Pancreas (tissue), 10 donors: ENCODE data around the gene RASA1. TPM values are rescaled to one million over a fixed set of nuclear protein-coding genes. Genes with fewer than 3 reads are reported as not detected.
"Not testable (repeated sequence)": the region's sequence is repeated elsewhere in the genome, so short reads cannot be mapped to it uniquely, and the experiment has no call there.

Experiments
- ATAC-seq, 4 donors: fragments of 200-7000 bp; cut with Tn5 transposase; one replicate each; pipeline versions ENCODE4 v1.8.0 to v1.9.1; 2020; ENCODE audit warnings: mild to moderate bottlenecking in 4 of 4, moderate library complexity in 4 of 4
- DNase-seq, 6 donors: peaks; one replicate each; pipeline ENCODE4 v3.0.0-alpha.2; 2020
- FAIRE-seq: peaks from 2 replicates; lab custom pipeline; 2012; peaks lifted over from hg19 to GRCh38; lab: Jason Lieb, UNC
- H3K27ac ChIP-seq, 4 donors: fragments of 200-600 bp; sonication (generic); 1 replicate in 3 of 4; 2 replicates in 1 of 4; pipeline versions ENCODE4 v1.5.0 to v1.8.0; 2020
- H3K27me3 ChIP-seq, 4 donors: fragments of 200-600 bp; one replicate each; pipeline ENCODE4 v1.8.0; 2021
- H3K36me3 ChIP-seq, 3 donors: fragments of 200-600 bp; sonication (generic) in 1 of 3; one replicate each; pipeline versions ENCODE4 v1.5.0 to v1.8.0; 2020 to 2021
- H3K4me1 ChIP-seq, 3 donors: fragments of 200-600 bp; one replicate each; pipeline ENCODE4 v1.8.0; 2021
- H3K4me3 ChIP-seq, 4 donors: fragments of 200-600 bp; sonication (generic) in 2 of 4; one replicate each; pipeline versions ENCODE4 v1.5.0 to v1.8.0; 2020 to 2021
- H3K9me3 ChIP-seq, 4 donors: fragments of 200-600 bp; one replicate each; pipeline ENCODE4 v1.8.0; 2021
- CTCF ChIP-seq, 4 donors: fragments of 200-600 bp; sonication (generic) in 3 of 4; IDR thresholded peaks; one replicate each; pipeline versions ENCODE4 v1.5.0 to v1.8.0; 2021; ENCODE audit warnings: antibody characterized with exemption in 4 of 4
- WGBS, 2 donors: extraction: QIAGEN DNeasy Blood & Tissue Kit; methylation state at CpG; one replicate each; pipeline ENCODE4 v1.1.7; 2013; 5-methylcytosine and 5-hydroxymethylcytosine counted together
- intact Hi-C, 3 donors: fragments of 100-400 bp; cut with DNase I; formaldehyde crosslinking; loops; one replicate each; pipeline versions ENCODE4 v1.11.1 to v1.14.2; 2022
- polyA plus RNA-seq, 2 donors: library from polyadenylated mRNA; stranded (reverse); fragments of 200-250 nt; gene quantifications; one replicate each; pipeline ENCODE4 v1.2.3, GENCODE V29; 2013
- total RNA-seq, 6 donors: library from RNA; stranded (reverse); fragmentation: NEBNext Ultra II Directional in 4 of 6; extraction: Animal tissue kit (Norgen Biotek cat#: 25700) in 4 of 6; gene quantifications; one replicate each; pipeline versions ENCODE4 v1.2.1 to v1.2.4, GENCODE V29; 2021 to 2023
- donor health status: healthy with polysubstance abuse.
- donor health status: DM: no; HTN: no; CAD: no; lungs with moderate emphysema.
- donor health status: DM: no; HTN: no; CAD: no.
- donor health status: control.
- donor health status: control.
- donor health status: Bipolar disorder and iron deficiency.
- donor health status: DM: yes; HTN: yes; CAD: no.
- donor health status: DM: no; HTN: no; CAD: no.
- donor health status: DM: no; HTN: no; CAD: no.
- donor health status: DM: yes; HTN: yes; CAD: no.

RASA1 gene
- total and polyA plus RNA-seq, 8 donors: 5.2 to 17.7 (median 9.9) TPM

DNA sequence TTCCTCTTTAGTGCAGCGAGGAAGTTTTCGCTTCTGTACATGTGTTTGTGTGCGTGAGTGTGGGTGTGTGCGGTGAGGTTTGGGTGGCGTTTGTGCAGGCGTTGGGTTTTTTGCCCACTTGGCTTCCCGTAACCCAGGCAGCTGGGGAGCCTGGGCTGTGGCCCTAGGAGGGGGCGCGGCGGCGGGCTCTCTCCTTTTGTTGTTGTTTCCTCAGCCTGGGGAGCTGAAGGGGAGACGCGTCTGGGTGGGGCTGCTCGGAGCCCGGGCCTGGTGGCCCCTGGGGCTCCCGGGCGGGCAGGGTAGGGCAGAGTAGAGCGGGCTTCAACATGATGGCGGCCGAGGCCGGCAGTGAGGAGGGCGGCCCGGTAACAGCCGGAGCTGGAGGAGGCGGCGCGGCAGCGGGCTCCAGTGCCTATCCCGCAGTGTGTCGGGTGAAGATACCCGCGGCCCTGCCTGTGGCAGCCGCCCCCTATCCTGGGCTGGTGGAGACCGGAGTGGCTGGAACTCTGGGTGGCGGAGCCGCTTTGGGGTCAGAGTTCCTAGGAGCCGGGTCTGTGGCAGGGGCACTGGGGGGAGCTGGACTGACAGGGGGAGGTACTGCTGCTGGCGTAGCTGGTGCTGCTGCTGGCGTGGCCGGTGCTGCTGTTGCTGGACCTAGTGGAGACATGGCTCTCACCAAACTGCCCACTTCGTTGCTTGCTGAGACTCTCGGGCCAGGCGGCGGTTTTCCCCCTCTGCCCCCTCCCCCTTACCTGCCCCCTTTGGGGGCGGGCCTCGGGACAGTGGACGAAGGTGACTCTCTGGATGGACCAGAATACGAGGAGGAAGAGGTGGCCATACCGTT, 665 bp downstream of the RASA1 start:
- intact Hi-C loops: no loop called here
- FAIRE-seq: no peak

GRCh38 chr5:87268970-87269377, 1.3 kb downstream of the RASA1 start:
- Histone ChIP-seq H3K36me3 (no peaks in the 10 kb centered on the region), H3K4me1 (peaks cover 0 to 8% (median 6%) of the 10 kb centered on the region in 3 donors), H3K27me3 (no peaks in the 10 kb centered on the region), H3K4me3 (peak overlapping the region; percentile 87 to 97 (median 90)), H3K27ac (peak overlapping the region; percentile 82 to 95 (median 92)), H3K9me3 (no peaks in the 10 kb centered on the region)
- intact Hi-C loops: no loop called here
- ATAC-seq: no peak
- WGBS, 2 donors: 2% methylated on average over 4 of the region's 4 CpGs
- FAIRE-seq: no peak
- no peak for DNase-seq
- TF ChIP-seq CTCF (IDR thresholded peaks at IDR 0.05): no peak

More for the DNA sequence above, 665 bp downstream of the RASA1 start:
- DNase-seq (peak; percentile 55 to 86 (median 68)), ATAC-seq (peak; percentile 72 to 82 (median 76))
- WGBS, 2 donors: 1% methylated on average over 48 to 49 of the region's 49 CpGs
- Histone ChIP-seq H3K9me3 (no peaks in the 10 kb centered on the region), H3K4me3 (peak overlapping the region; percentile 87 to 97 (median 90)), H3K4me1 (peaks cover 0 to 8% (median 6%) of the 10 kb centered on the region in 3 donors), H3K27me3 (no peaks in the 10 kb centered on the region), H3K36me3 (no peaks in the 10 kb centered on the region), H3K27ac (peak overlapping the region; percentile 82 to 95 (median 92))
- no peak for TF ChIP-seq CTCF (IDR thresholded peaks at IDR 0.05)

GRCh38 chr5:87270888-87271287, 3.2 kb downstream of the RASA1 start:
- WGBS, 2 donors: 97 to 98% methylated on average over 17 of the region's 17 CpGs
- DNase-seq, H3K27ac ChIP-seq, H3K27me3 ChIP-seq, H3K36me3 ChIP-seq, FAIRE-seq, ATAC-seq, intact Hi-C loops, H3K9me3 ChIP-seq, H3K4me3 ChIP-seq: not testable (repeated sequence)
- H3K4me1 ChIP-seq: peaks cover 0 to 12% (median 6%) of the 10 kb centered on the region in 3 donors

GRCh38 chr5:87276655-87277054, 9.0 kb downstream of the RASA1 start:
- ATAC-seq (no peak), DNase-seq (no peak), FAIRE-seq (no peak)
- Histone ChIP-seq H3K4me3 (no peak overlapping the region), H3K36me3 (no peaks in the 10 kb centered on the region), H3K27me3 (no peaks in the 10 kb centered on the region), H3K4me1 (peaks cover 0 to 4% (median 0%) of the 10 kb centered on the region in 3 donors), H3K27ac (no peak overlapping the region), H3K9me3 (no peaks in the 10 kb centered on the region)
- no peak for TF ChIP-seq CTCF (IDR thresholded peaks at IDR 0.05)
- intact Hi-C loops: no loop called here
- WGBS, 2 donors: 83 to 93% methylated on average over 1 of the region's 1 CpG

DNA sequence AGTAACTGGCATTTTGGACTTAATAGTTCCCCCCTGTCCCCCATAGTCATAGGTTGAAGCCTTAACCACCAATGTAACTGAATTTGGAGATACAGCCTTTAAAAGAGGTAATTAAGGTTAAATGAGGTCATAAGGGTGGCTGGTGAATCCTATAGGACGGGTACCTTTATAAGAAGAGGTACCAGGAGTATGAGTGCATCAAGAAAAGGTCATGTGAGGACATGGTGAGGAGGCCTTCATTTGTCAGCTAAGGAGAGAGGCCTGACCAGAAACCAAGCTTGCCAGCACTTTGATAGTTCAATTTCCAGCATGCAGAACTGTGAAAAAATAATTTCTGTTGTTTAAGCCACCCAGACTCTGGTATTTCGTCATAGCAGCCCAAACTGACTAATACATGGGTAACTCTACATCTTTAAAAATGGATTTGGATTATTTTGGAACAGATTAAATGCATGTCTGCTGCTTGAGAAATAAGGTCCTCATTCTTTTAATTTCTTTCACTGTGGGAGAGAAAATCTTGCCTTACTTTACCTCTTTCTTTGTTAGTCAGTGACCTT, 9.7 kb downstream of the RASA1 start:
- Histone ChIP-seq H3K9me3 (no peaks in the 10 kb centered on the region), H3K27me3 (no peaks in the 10 kb centered on the region), H3K4me3 (no peak overlapping the region), H3K36me3 (no peaks in the 10 kb centered on the region), H3K4me1 (peaks cover 0 to 4% (median 0%) of the 10 kb centered on the region in 3 donors), H3K27ac (no peak overlapping the region)
- no peak for FAIRE-seq
- DNase-seq: no peak
- intact Hi-C loops: no loop called here
- no peak for TF ChIP-seq CTCF (IDR thresholded peaks at IDR 0.05)
- no peak for ATAC-seq
- WGBS, 2 donors: 91 to 98% methylated on average over 2 of the region's 2 CpGs
